Muscle layer of colon (tissue), 2 donors: ENCODE results near the gene SPSB1.

ENCODE experiments used
- H3K27ac ChIP-seq: one replicate; pipeline ENCODE4 v1.7.0; 2013; ENCODE audit warnings: low read depth, mild to moderate bottlenecking, low read length, moderate library complexity
- H3K27me3 ChIP-seq, 2 donors: one replicate each; pipeline ENCODE4 v1.7.0; 2013; ENCODE audit warnings: low read length in 2 of 2, mild to moderate bottlenecking in 2 of 2; ENCODE audit not compliant: insufficient read depth in 2 of 2, control insufficient read depth in 1 of 2
- H3K36me3 ChIP-seq: one replicate; pipeline ENCODE4 v1.7.0; 2013; ENCODE audit warnings: mild to moderate bottlenecking, low read length; ENCODE audit not compliant: insufficient read depth
- H3K4me1 ChIP-seq: one replicate; pipeline ENCODE4 v1.7.0; 2013; ENCODE audit warnings: mild to moderate bottlenecking, low read length; ENCODE audit not compliant: insufficient read depth
- H3K4me3 ChIP-seq, 2 donors: one replicate each; pipeline ENCODE4 v1.7.0; 2013; ENCODE audit warnings: low read length in 2 of 2, low read depth in 1 of 2, mild to moderate bottlenecking in 1 of 2, moderate library complexity in 1 of 2
- H3K9ac ChIP-seq: one replicate; pipeline ENCODE4 v1.7.0; 2013; ENCODE audit warnings: low read length
- H3K9me3 ChIP-seq: one replicate; pipeline ENCODE4 v1.7.0; 2013; ENCODE audit warnings: mild to moderate bottlenecking, low read length
- donor health status: abdominal sarcoma.
- donor health status: Adenocarcinoma of cecum.

SPSB1 gene

DNA sequence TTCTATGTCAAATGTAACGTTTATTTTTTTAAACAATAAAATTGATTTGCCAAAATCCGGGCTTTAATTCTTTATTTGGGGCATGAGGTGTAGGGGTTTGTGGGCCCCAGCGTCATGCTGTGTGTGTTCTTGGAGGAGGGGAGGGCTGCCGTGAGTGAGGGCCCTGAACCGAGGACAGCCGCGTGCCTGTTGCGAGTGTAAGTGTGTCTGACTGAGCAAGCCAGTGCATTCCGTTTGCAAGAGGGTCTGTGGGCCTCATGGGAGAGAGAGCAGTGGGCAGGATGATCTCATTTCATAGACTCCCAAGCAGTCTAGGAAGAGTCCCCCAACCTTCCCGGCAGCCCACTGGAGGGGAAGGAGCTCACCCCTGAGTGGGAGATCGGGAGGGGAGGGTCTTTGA, 21.4 kb upstream of the SPSB1 start:
- no peak overlapping the region for H3K27ac ChIP-seq

DNA sequence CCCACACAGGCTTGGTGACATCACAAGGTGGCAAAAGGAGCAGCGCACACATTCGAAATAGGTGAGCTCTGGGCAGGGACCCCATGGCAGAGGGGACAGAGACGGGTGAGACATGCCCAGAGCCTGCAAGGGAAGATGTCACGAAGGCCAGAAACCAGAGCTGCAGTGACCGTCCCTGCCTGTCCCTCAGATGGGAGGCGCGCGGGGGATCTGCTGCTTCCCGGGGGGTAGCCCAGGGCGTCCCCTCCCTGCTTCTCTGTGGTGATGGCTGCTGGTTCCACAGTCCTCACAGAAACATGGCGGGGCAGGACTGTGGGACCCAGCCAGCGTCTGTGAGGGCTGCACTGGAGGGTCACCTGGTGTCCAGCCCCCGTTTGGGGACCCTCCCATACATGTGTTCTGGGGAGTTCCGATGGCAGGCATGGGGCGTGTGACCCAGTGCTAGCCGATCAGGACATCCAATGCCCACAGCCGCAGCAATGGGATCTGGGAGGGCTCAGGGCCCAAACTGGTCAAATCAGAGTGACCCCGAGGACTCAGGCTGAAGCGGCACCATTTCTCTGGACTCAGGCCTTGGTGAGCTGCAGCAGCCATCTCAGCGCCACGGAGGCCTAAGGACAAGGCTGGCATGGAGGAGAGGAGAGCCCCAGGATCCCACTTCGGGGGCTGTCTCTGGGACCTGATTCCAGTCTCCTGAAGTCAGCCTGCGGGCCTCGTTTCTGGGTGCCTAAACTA, 20.7 kb upstream of the SPSB1 start:
- H3K36me3 ChIP-seq: peaks cover 7% of the 10 kb centered on the region
- no peaks in the 10 kb centered on the region for H3K27me3 ChIP-seq
- no peaks in the 10 kb centered on the region for H3K9me3 ChIP-seq
- no peak overlapping the region for H3K27ac ChIP-seq
- H3K4me1 ChIP-seq: peaks cover 19% of the 10 kb centered on the region
- no peak overlapping the region for H3K9ac ChIP-seq
- no peak overlapping the region for H3K4me3 ChIP-seq

More for the DNA sequence above, 21.4 kb upstream of the SPSB1 start:
- H3K4me1 ChIP-seq: peaks cover 26% of the 10 kb centered on the region
- H3K27me3 ChIP-seq: no peaks in the 10 kb centered on the region
- H3K4me3 ChIP-seq: no peak overlapping the region
- no peaks in the 10 kb centered on the region for H3K9me3 ChIP-seq
- peaks cover 8% of the 10 kb centered on the region for H3K36me3 ChIP-seq
- no peak overlapping the region for H3K9ac ChIP-seq

DNA sequence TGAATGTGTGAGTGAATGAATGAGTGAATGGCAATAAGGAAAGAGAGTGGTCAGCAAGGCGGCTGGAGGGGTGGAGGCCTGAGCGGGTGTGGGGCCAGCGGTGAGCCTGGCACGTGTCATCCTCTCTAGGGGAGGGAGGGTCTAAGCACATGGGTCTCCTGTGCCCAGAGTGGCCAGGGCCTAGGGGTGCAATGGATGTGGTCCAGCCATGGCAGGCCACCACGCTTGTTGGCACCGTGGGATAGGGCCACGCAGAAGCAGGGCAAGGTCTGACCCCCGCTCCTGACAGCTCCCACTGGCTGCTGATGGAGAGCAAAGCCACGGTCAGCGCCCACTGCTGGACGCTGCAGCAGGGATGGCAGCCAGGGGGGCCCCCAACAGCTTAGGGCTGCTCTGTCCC, 19.5 kb upstream of the SPSB1 start:
- Histone ChIP-seq H3K36me3 (peaks cover 7% of the 10 kb centered on the region), H3K9ac (no peak overlapping the region), H3K27me3 (no peaks in the 10 kb centered on the region), H3K4me1 (peaks cover 10% of the 10 kb centered on the region), H3K27ac (no peak overlapping the region), H3K9me3 (no peaks in the 10 kb centered on the region), H3K4me3 (no peak overlapping the region)

DNA sequence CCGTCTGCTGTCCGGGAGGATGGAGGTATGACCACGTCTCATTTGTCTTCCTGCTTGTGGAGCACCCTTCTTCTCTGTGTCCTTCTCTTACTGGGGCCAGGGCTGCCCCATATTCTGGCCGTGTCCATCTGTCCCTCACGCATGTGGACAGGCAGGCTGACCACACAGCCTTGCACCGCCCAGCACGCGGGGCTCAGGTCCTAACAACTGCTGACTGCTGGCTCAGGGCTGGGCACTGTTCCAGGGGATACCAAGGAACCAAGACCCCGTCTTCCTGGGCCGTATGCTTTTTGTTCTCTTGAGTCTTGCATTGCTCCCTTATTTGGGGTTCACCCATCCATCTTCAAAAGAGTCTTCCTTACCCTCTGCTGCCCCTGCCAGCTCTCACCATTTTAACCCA, 17.5 kb upstream of the SPSB1 start:
- H3K4me1 ChIP-seq: peaks cover 10% of the 10 kb centered on the region
- no peaks in the 10 kb centered on the region for H3K9me3 ChIP-seq
- no peak overlapping the region for H3K27ac ChIP-seq
- no peak overlapping the region for H3K9ac ChIP-seq
- no peaks in the 10 kb centered on the region for H3K27me3 ChIP-seq
- no peaks in the 10 kb centered on the region for H3K36me3 ChIP-seq
- H3K4me3 ChIP-seq: no peak overlapping the region

DNA sequence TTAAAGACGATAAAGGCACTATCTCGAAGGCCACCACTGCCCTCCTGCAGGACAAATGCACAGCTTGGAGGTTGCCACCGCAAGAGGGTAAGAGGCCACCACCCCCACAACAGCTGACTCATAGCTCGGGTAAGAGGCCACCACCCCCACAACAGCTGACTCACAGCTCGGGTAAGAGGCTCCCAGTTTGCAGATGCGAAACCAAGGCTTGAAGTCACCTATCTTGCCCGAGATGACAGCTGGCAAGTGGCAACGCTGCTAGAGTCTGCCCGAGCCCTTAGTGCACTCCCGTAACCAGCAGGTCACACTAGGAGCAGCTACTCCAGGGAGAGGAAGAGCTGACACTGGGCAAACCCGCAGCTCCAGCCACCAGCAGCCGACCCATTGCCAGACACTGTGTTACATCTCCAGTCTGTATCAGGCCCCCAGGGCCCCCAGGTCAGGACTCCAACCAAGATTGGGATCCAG, 17.1 kb upstream of the SPSB1 start:
- Histone ChIP-seq H3K4me3 (no peak overlapping the region), H3K36me3 (no peaks in the 10 kb centered on the region), H3K27me3 (peaks cover under 1 to 2% of the 10 kb centered on the region in 2 donors), H3K27ac (no peak overlapping the region), H3K9ac (no peak overlapping the region), H3K4me1 (peaks cover 10% of the 10 kb centered on the region), H3K9me3 (no peaks in the 10 kb centered on the region)

DNA sequence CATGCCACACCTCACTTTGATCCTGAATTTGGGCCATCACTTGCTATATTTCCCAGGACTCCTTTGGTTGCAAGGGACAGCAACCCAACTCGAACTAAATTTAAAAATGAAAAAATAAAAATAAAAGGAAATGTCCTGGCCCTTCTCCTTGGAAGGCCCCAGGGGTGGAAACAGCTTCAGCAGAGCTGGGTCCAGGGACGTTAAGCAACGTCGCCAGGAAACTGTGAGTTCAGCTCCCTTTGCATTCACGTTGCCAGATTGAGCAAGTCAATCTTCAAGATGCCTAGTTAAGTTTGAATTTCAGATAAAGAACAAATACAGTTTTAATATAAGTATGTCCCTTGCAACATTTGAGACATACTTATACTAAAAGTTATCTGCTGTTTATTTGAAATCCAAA, 14.6 kb upstream of the SPSB1 start:
- Histone ChIP-seq H3K27me3 (peaks cover 9 to 18% of the 10 kb centered on the region in 2 donors), H3K9ac (no peak overlapping the region), H3K9me3 (no peaks in the 10 kb centered on the region), H3K4me1 (peaks cover 10% of the 10 kb centered on the region), H3K4me3 (no peak overlapping the region), H3K27ac (no peak overlapping the region), H3K36me3 (no peaks in the 10 kb centered on the region)

DNA sequence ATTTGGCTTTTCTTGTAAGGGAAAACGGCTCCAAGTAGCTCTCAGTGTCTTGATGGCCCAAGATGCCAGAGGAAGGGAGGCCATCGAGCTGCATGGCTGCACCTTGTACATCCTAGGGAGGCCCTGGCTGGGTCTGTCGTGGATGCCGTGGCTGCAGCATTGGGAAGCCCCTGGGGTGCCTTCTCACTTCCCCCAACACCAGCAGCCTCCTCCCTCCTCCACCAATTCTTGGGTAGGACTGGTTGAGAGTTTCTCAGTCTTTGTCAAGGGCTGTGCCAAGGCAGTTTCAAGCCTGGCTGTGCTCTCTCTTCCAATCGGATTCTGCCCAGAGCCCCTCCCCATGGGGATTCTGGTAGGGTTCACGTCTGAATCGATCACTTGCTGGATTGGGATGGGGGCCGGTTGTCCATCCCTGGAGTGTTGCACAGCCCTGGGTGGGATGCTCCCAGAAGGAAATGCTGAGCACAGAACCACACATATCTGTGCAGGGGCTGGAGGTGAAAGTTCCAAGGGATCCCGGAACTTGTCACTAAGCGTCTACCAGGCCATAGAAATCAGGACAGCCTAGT, 14.0 kb upstream of the SPSB1 start:
- H3K36me3 ChIP-seq: no peaks in the 10 kb centered on the region
- no peak overlapping the region for H3K4me3 ChIP-seq
- H3K9ac ChIP-seq: no peak overlapping the region
- peaks cover 10% of the 10 kb centered on the region for H3K4me1 ChIP-seq
- H3K27me3 ChIP-seq: peaks cover 9 to 18% of the 10 kb centered on the region in 2 donors
- no peak overlapping the region for H3K27ac ChIP-seq
- H3K9me3 ChIP-seq: no peaks in the 10 kb centered on the region

DNA sequence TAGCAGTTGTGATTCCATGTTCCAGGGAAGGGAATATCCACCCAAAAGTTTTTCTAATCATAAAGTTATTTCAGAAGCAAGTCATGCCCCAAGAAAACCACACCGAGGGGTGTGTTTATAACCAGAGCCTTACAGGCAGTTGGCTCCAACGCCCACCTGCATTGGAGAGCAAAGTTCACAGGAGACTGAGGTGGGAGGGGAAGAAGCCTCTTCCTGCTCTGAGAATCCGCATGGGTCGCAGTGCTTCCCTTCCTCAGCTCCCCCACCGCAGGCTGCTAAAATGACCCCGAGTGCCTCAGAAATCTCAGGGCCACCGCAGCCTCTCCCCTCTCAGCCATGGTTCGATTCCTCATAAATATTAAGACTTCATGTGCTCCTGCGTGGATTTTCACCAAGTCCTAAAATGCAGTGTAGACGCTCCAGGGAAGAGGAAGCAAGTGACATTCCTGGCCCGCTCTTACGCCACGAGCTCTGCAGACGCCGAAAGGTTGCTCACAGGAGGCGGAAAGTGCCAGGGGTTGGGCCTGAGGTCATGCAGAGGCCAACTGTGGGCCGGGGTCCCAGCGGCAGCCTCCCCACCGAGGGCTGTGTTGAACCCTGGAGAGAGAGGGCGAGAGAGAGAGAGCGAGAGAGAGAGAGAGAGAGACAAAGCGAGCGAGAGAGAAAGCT, 13.4 kb upstream of the SPSB1 start:
- Histone ChIP-seq H3K9ac (no peak overlapping the region), H3K27me3 (peaks cover 9 to 18% of the 10 kb centered on the region in 2 donors), H3K36me3 (no peaks in the 10 kb centered on the region), H3K4me3 (no peak overlapping the region), H3K9me3 (no peaks in the 10 kb centered on the region), H3K27ac (no peak overlapping the region), H3K4me1 (peaks cover 10% of the 10 kb centered on the region)

DNA sequence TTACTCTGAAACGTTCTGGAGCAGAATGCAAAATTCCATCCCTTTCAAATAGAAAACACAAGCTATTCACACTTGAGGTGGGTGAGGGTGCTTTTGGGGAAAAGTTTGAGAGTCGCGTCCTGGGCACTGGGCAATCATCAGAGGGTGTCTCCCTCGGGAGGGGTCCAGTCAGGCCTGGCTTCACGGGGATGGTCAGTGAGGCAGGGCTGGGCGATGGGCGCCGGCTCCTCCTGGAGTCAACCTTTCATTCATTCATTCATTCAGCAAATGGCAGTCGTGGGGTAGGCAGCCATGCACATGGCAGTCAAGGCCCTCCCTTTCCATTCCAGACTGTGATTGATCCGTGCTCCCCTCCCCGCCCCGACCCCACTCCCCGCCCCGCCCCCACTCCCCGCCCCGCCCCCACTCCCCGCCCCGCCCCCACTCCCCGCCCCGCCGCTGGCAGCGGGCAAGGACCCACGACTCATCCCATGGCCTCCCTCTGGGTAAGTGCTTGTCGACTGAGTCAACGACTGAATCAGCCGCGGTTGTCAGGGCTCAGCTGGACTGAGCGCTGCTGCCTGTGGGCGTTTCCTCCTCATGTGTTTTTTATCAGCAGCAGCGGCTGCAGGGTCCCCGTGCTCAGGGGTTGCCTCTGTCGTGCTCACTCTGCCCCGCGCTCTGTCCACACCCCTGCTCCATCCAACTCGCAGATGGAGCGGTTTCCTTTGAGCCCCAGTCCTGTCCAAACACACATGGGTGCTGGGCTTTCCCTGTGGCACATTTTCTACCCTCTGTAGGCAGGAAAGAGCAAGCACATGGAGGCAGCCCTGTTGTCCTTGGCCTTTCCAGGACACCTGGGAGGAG, 12.5 kb upstream of the SPSB1 start:
- peaks cover 9 to 18% of the 10 kb centered on the region in 2 donors for H3K27me3 ChIP-seq
- H3K4me3 ChIP-seq: no peak overlapping the region
- H3K36me3 ChIP-seq: no peaks in the 10 kb centered on the region
- no peak overlapping the region for H3K27ac ChIP-seq
- peaks cover 7% of the 10 kb centered on the region for H3K4me1 ChIP-seq
- no peak overlapping the region for H3K9ac ChIP-seq
- no peaks in the 10 kb centered on the region for H3K9me3 ChIP-seq

DNA sequence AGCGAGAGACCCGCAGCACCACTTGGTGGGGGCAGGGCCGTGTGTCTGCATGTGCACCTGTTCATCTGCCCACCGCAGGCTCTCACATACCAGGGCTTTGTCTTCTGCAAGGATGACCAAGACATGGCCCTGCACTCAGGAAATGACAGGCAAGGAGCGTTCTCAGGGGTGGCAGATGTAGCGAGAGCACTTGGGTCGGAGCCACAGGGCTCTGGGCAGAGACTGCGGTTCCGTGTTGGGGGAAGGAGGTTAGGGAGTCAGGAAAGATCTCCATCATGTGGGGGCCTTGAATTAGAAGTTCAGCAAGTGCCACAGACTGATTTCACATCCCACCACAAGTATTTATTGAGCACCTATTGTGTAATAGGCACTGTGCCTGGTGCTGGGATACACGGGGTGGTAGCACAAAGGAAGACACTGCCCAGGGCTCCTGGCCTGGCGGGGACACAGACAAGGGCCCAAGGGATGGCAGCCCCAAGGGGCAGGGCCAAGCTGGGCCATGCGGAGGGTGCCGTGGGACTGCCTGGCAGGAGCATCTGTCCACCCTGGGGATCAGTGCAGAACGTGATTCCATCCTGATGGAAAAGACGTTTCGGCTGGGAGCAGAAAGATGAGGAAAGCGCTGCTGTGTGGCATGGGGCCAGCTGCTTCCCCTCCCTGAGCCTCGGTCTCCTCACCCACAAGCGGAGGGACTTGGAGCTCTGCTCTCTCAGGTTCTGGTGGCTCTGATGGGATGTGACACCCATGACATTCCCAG, 11.4 kb upstream of the SPSB1 start:
- Histone ChIP-seq H3K9ac (no peak overlapping the region), H3K27me3 (peaks cover 9 to 18% of the 10 kb centered on the region in 2 donors), H3K4me3 (no peak overlapping the region), H3K27ac (no peak overlapping the region), H3K36me3 (no peaks in the 10 kb centered on the region), H3K9me3 (no peaks in the 10 kb centered on the region), H3K4me1 (no peaks in the 10 kb centered on the region)
